ENCODE results near the gene INTS6.

The INTS6 gene

DNA sequence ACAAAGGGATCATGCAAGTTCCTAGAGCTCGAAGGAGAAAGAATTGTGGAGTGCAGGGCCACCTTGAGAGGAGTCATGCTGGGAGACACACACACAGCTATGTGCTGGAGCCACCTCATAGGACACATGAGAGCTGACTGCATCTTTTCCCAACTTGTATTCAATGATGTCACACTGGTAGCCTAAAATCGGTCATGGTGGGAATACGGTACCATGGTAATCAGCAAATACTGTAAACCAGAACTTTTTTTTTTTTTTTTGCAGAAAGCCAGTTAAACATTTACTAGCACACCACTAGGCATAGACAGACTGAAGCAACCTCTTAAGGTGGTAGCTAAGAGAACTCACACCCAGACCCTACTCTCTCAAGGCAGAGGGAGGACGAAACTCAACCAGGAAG is 47.0 kb upstream of the INTS6 start:
- TF ChIP-seq, protein P1, sequence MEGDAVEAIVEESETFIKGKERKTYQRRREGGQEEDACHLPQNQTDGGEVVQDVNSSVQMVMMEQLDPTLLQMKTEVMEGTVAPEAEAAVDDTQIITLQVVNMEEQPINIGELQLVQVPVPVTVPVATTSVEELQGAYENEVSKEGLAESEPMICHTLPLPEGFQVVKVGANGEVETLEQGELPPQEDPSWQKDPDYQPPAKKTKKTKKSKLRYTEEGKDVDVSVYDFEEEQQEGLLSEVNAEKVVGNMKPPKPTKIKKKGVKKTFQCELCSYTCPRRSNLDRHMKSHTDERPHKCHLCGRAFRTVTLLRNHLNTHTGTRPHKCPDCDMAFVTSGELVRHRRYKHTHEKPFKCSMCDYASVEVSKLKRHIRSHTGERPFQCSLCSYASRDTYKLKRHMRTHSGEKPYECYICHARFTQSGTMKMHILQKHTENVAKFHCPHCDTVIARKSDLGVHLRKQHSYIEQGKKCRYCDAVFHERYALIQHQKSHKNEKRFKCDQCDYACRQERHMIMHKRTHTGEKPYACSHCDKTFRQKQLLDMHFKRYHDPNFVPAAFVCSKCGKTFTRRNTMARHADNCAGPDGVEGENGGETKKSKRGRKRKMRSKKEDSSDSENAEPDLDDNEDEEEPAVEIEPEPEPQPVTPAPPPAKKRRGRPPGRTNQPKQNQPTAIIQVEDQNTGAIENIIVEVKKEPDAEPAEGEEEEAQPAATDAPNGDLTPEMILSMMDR (IDR thresholded peaks at IDR 0.05; ENCODE audit: low read depth, low read length), result no peak
- H3K9me3 ChIP-seq (ENCODE audit: severe bottlenecking), result no peaks in the 10 kb centered on the region
- no peak overlapping the region for H3K4me3 ChIP-seq (ENCODE audit: low read depth, low read length)
- H3K36me3 ChIP-seq, result no peaks in the 10 kb centered on the region
- no peak overlapping the region for H3K27ac ChIP-seq
- H3K27me3 ChIP-seq (ENCODE audit: insufficient read depth, low read depth, severe bottlenecking), result no peaks in the 10 kb centered on the region
- DNase-seq, result no peak

DNA sequence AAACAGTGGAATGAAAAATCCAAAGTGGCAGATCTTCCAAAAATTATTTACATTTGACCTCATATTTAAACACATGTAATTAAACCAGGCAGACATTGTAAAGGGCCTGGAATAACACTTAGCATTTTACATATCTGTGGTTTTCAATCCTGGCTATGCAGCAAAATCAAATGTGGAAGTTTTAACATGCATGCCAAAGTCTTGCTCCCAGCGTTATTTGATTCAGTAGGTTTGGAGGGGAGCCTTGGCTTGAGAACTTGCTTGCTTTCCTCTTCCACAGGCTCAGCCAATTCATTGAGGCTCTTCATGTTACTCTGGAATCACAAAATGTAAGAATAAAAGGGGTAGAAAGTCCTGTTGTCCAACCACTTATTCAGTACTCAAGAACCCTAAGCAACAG is 42.5 kb upstream of the INTS6 start:
- Histone ChIP-seq H3K27me3 (ENCODE audit: insufficient read depth, low read depth, severe bottlenecking) (no peaks in the 10 kb centered on the region), H3K4me3 (ENCODE audit: low read depth, low read length) (no peak overlapping the region), H3K9me3 (ENCODE audit: severe bottlenecking) (no peaks in the 10 kb centered on the region), H3K36me3 (no peaks in the 10 kb centered on the region), H3K27ac (no peak overlapping the region)
- DNase-seq, result no peak
- TF ChIP-seq, protein P1 (IDR thresholded peaks at IDR 0.05; ENCODE audit: low read depth, low read length), result no peak

DNA sequence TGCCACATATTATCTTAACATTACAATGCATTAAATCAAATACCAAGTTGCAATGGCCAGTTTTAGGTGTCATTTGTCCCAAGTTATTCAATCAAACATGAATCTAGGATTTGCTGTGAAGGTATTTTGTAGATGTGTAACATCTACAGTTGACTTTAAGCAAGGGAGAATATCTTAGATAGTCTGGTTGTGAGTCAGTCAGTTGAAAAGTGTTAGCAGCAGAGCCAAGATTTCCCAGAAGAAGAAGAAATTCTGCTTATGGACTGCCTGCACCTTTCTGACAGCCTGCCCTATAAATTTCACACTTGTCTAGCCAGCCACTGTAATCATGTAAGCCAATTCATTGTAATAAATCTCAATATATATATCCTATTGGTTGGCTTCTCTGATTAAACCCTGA is 41.3 kb upstream of the INTS6 start:
- Histone ChIP-seq H3K9me3 (ENCODE audit: severe bottlenecking) (no peaks in the 10 kb centered on the region), H3K4me3 (ENCODE audit: low read depth, low read length) (no peak overlapping the region), H3K27me3 (ENCODE audit: insufficient read depth, low read depth, severe bottlenecking) (no peaks in the 10 kb centered on the region), H3K27ac (no peak overlapping the region), H3K36me3 (no peaks in the 10 kb centered on the region)
- TF ChIP-seq, protein P1 (IDR thresholded peaks at IDR 0.05; ENCODE audit: low read depth, low read length), result no peak
- no peak for DNase-seq

DNA sequence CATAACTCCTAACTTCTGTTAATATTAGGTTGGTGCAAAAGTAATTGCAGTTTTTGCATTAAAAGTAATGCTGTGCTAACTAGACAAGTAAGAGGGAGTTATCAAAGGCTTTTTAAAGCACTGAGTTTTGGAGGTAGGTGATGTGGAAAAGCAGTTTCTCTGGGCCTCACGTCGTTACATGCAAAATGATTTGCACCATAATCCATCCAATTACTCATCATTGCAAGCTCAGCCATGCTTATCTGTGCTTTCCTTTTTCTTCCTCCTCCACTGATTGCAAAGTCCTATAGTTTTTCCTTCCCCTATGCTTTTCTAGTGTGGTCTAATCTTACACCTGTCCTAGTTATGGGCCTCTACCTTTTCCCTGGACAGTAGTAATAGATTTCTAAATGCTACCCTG is 35.4 kb upstream of the INTS6 start:
- H3K9me3 ChIP-seq (ENCODE audit: severe bottlenecking), result no peaks in the 10 kb centered on the region
- no peaks in the 10 kb centered on the region for H3K36me3 ChIP-seq
- no peak overlapping the region for H3K4me3 ChIP-seq (ENCODE audit: low read depth, low read length)
- DNase-seq, result no peak
- no peaks in the 10 kb centered on the region for H3K27me3 ChIP-seq (ENCODE audit: insufficient read depth, low read depth, severe bottlenecking)
- TF ChIP-seq, protein P1 (IDR thresholded peaks at IDR 0.05; ENCODE audit: low read depth, low read length), result no peak
- H3K27ac ChIP-seq, result no peak overlapping the region

DNA sequence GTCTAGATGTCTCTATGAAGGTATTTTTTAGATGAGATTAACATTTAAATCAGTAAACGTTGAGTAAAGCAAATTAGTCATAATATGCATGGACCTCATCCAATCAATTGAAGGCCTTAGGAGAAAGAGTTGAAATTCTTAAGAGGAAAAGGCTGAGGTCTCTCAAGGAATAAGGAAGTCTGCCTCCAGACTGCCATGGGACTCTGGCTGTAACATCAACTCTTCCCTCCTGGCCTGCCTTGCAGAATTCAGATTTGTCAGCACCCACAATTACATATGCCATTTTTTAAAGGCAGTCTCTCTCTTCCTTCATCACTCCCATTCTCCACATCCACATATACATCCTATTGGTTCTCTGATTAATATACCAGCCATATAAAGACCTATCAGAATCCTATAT is 28.8 kb upstream of the INTS6 start:
- Histone ChIP-seq H3K9me3 (ENCODE audit: severe bottlenecking) (no peaks in the 10 kb centered on the region), H3K27me3 (ENCODE audit: insufficient read depth, low read depth, severe bottlenecking) (no peaks in the 10 kb centered on the region), H3K4me3 (ENCODE audit: low read depth, low read length) (no peak overlapping the region), H3K27ac (no peak overlapping the region), H3K36me3 (no peaks in the 10 kb centered on the region)
- TF ChIP-seq, protein P1 (IDR thresholded peaks at IDR 0.05; ENCODE audit: low read depth, low read length), result no peak
- no peak for DNase-seq

DNA sequence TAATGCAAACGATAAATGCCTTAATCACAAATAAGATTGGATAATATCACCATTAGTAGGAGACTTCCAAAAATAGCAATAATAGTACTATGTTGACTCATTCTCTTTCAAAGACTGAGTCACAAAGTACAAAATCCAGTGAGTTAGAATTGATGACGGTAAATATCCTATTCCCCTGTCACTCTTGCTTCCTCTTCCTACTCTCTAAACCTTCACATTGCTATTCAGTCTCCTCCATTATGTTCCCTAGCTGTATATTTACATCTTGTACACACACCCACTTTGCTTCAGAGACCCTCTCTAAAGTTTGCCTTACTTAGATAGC is 26.3 kb upstream of the INTS6 start:
- TF ChIP-seq, protein P1 (IDR thresholded peaks at IDR 0.05; ENCODE audit: low read depth, low read length), result no peak
- no peak overlapping the region for H3K27ac ChIP-seq
- no peaks in the 10 kb centered on the region for H3K27me3 ChIP-seq (ENCODE audit: insufficient read depth, low read depth, severe bottlenecking)
- H3K9me3 ChIP-seq (ENCODE audit: severe bottlenecking), result no peaks in the 10 kb centered on the region
- no peak for DNase-seq
- H3K4me3 ChIP-seq (ENCODE audit: low read depth, low read length), result no peak overlapping the region
- no peaks in the 10 kb centered on the region for H3K36me3 ChIP-seq

All from WERI-Rb-1 (cell line).